Measurements from ENCODE around the gene TMEM202. TPM values are rescaled to one million over a fixed set of nuclear protein-coding genes. Genes with fewer than 3 reads are reported as not detected.

TMEM202 gene
- total and polyA plus RNA-seq, 10 of the 15 experiments (the other 5 are each of a cell fraction or from before 2014, with no cell fraction given), result not detected

GRCh38 chr15:72353266-72353665 is 44.8 kb upstream of the TMEM202 start (continued):
- TF ChIP-seq ZNF592 (IDR thresholded peaks at IDR 0.05), result no peak
- TF ChIP-seq PBX3 (IDR thresholded peaks at IDR 0.05; ENCODE audit: insufficient replicate concordance, low read depth, low read length), result no peak
- no peak for TF ChIP-seq NFYB (IDR thresholded peaks at IDR 0.05; ENCODE audit: insufficient read depth, low read depth, low read length)
- TF ChIP-seq NFXL1 (IDR thresholded peaks at IDR 0.05; ENCODE audit: borderline replicate concordance), result no peak
- no peak for TF ChIP-seq ZNF687 (IDR thresholded peaks at IDR 0.05)
- TF ChIP-seq ETV6 (conservative IDR thresholded peaks at IDR 0.05 in 1 of 2, IDR thresholded peaks at IDR 0.05 in 1 of 2; ENCODE audit: borderline replicate concordance in 1 of 2, low read depth in 1 of 2), result no peak

Data from GM12878 (cell line).